ENCODE measurements around the gene SGPP1. TPM values are rescaled to one million over a fixed set of nuclear protein-coding genes. Genes with fewer than 3 reads are reported as not detected.
A peak's percentile ranks its signal among the peaks of the same experiment; 100 is the strongest.

SGPP1 gene
- total and polyA plus RNA-seq, 12 donors: 6.3 to 54.3 (median 24.1) TPM

GRCh38 chr14:63650256-63650952 is 77.5 kb downstream of the SGPP1 start:
- Histone ChIP-seq H3K4me3 (no peak overlapping the region), H3K36me3 (replicated peaks in 1 of 2) (no peaks in the 10 kb centered on the region), H3K27ac (no peak overlapping the region), H3K9me3 (replicated peaks in 1 of 3) (no peaks in the 10 kb centered on the region), H3K27me3 (no peaks in the 10 kb centered on the region), H3K4me1 (replicated peaks in 1 of 2) (no peaks in the 10 kb centered on the region)
- TF ChIP-seq CTCF (IDR thresholded peaks at IDR 0.05): no peak
- no peak for TF ChIP-seq POLR2A (IDR thresholded peaks at IDR 0.05)
- intact Hi-C loops (cut with DNase I): no loop called here
- WGBS, 4 donors: 90 to 94% (median 91%) methylated on average over 3 of the region's 3 CpGs
- DNase-seq: no peak

GRCh38 chr14:63647696-63648410 is 80.0 kb downstream of the SGPP1 start:
- WGBS, 4 donors: 75 to 83% (median 80%) methylated on average over 6 of the region's 6 CpGs
- no peak for TF ChIP-seq CTCF (IDR thresholded peaks at IDR 0.05)
- no peak for TF ChIP-seq POLR2A (IDR thresholded peaks at IDR 0.05)

GRCh38 chr14:63644741-63645140 is 83.1 kb downstream of the SGPP1 start:
- H3K4me1 ChIP-seq (replicated peaks in 1 of 2): peaks cover 4 to 8% of the 10 kb centered on the region in 2 donors
- no peaks in the 10 kb centered on the region for H3K27me3 ChIP-seq
- 87 to 93% (median 91%) methylated on average over 2 of the region's 2 CpGs for WGBS, 4 donors
- H3K27ac ChIP-seq: no peak overlapping the region
- DNase-seq: no peak
- H3K9me3 ChIP-seq (replicated peaks in 1 of 3): no peaks in the 10 kb centered on the region
- intact Hi-C loops (cut with DNase I): no loop called here
- H3K4me3 ChIP-seq: no peak overlapping the region
- TF ChIP-seq POLR2A (IDR thresholded peaks at IDR 0.05): no peak
- TF ChIP-seq CTCF (IDR thresholded peaks at IDR 0.05): no peak
- H3K36me3 ChIP-seq (replicated peaks in 1 of 2): no peaks in the 10 kb centered on the region

More at GRCh38 chr14:63647696-63648410, 80.0 kb downstream of the SGPP1 start:
- H3K36me3 ChIP-seq (replicated peaks in 1 of 2): no peaks in the 10 kb centered on the region
- intact Hi-C loops (cut with DNase I): no loop called here
- H3K27me3 ChIP-seq: no peaks in the 10 kb centered on the region
- H3K27ac ChIP-seq: no peak overlapping the region
- no peaks in the 10 kb centered on the region for H3K9me3 ChIP-seq (replicated peaks in 1 of 3)
- H3K4me3 ChIP-seq: no peak overlapping the region
- no peak for DNase-seq
- peaks cover 0 to 4% of the 10 kb centered on the region in 2 donors for H3K4me1 ChIP-seq (replicated peaks in 1 of 2)

- Histone ChIP-seq H3K27me3 (no peaks in the 10 kb centered on the region), H3K36me3 (replicated peaks in 1 of 2) (no peaks in the 10 kb centered on the region), H3K4me3 (peak overlapping the region in 2 of 4 donors; percentile 24 to 69), H3K4me1 (replicated peaks in 1 of 2) (peaks cover 4 to 8% of the 10 kb centered on the region in 2 donors), H3K27ac (peak overlapping the region in 3 of 5 donors; percentile 91 to 98 (median 97)), H3K9me3 (replicated peaks in 1 of 3) (no peaks in the 10 kb centered on the region)
- no peak for DNase-seq
- 69 to 72% (median 69%) methylated on average over 8 of the region's 8 CpGs for WGBS, 4 donors
- intact Hi-C loops (cut with DNase I): no loop called here
- TF ChIP-seq POLR2A (IDR thresholded peaks at IDR 0.05) (no peak), CTCF (IDR thresholded peaks at IDR 0.05) (no peak)
Observed at GRCh38 chr14:63642656-63643382, 85.0 kb downstream of the SGPP1 start.
